CD4-positive, CD25-positive, alpha-beta regulatory T cell (primary cell): ENCODE measurements around the gene NCKAP5L. TPM values are rescaled to one million over a fixed set of nuclear protein-coding genes. Genes with fewer than 3 reads are reported as not detected.
"Not testable (repeated sequence)": the region's sequence is repeated elsewhere in the genome, so short reads cannot be mapped to it uniquely, and the experiment has no call there.

Experiments
- ATAC-seq, 2 donors: fragments of 150-1000 bp; cut with Tn5 transposase; one replicate each; pipeline ENCODE4 v1.10.0; 2021; ENCODE audit warnings: low read depth in 2 of 2, moderate number of reproducible peaks in 2 of 2, moderate library complexity in 1 of 2
- DNase-seq, 3 donors: peaks; one replicate each; pipeline versions ENCODE4 v3.0.0 to v3.0.0-alpha.2; 2012 to 2022; ENCODE audit warnings: mixed read lengths in 1 of 3
- H3K27ac ChIP-seq: one replicate; pipeline ENCODE4 v1.7.0; 2013; ENCODE audit warnings: mild to moderate bottlenecking, low read length; ENCODE audit not compliant: insufficient read depth, poor library complexity, severe bottlenecking
- H3K27me3 ChIP-seq: one replicate; pipeline ENCODE4 v1.7.0; 2013; ENCODE audit warnings: low read length; ENCODE audit not compliant: control insufficient read depth, insufficient read depth
- H3K36me3 ChIP-seq: one replicate; pipeline ENCODE4 v1.7.0; 2013; ENCODE audit warnings: mild to moderate bottlenecking, low read length, moderate library complexity; ENCODE audit not compliant: control insufficient read depth, insufficient read depth
- H3K4me1 ChIP-seq: 2 replicates; pipeline ENCODE4 v1.7.0; 2013; ENCODE audit warnings: mild to moderate bottlenecking, low read length; ENCODE audit not compliant: insufficient read depth, control insufficient read depth, poor library complexity, severe bottlenecking
- H3K4me3 ChIP-seq: one replicate; pipeline ENCODE4 v1.7.0; 2013; ENCODE audit warnings: low read depth, mild to moderate bottlenecking, low read length, moderate library complexity
- H3K9me3 ChIP-seq, 2 experiments: 1 replicate in 1 of 2; 2 replicates in 1 of 2; pipeline ENCODE4 v1.7.0; 2013; ENCODE audit warnings: low read length in 2 of 2, mild to moderate bottlenecking in 1 of 2, moderate library complexity in 1 of 2; ENCODE audit not compliant: control insufficient read depth in 2 of 2
- H3K27ac Mint-ChIP-seq, 3 donors: one replicate each; pipeline ENCODE4 v1.8.0; 2020 to 2022; ENCODE audit warnings: mild to moderate bottlenecking in 3 of 3, mixed read lengths in 3 of 3, moderate library complexity in 2 of 3
- H3K27me3 Mint-ChIP-seq: one replicate; pipeline ENCODE4 v1.8.0; 2022; ENCODE audit warnings: mild to moderate bottlenecking, mixed read lengths
- H3K36me3 Mint-ChIP-seq: one replicate; pipeline ENCODE4 v1.8.0; 2020; ENCODE audit warnings: mixed read lengths
- H3K4me1 Mint-ChIP-seq, 4 donors: one replicate each; pipeline ENCODE4 v1.8.0; 2020 to 2022; ENCODE audit warnings: mixed read lengths in 4 of 4, mild to moderate bottlenecking in 1 of 4
- H3K4me3 Mint-ChIP-seq, 4 donors: one replicate each; pipeline ENCODE4 v1.8.0; 2020 to 2022; ENCODE audit warnings: mild to moderate bottlenecking in 4 of 4, mixed read lengths in 4 of 4, moderate library complexity in 3 of 4
- H3K9me3 Mint-ChIP-seq, 7 donors: one replicate each; pipeline ENCODE4 v1.8.0; 2020 to 2022; ENCODE audit warnings: mixed read lengths in 7 of 7, mild to moderate bottlenecking in 3 of 7, moderate library complexity in 2 of 7
- polyA plus RNA-seq, 4 donors: library from polyadenylated mRNA; unstranded; fragments of 300-500 nt; fragmentation: Illumina TruSeq; gene quantifications; one replicate each; pipeline ENCODE4 v1.2.3, GENCODE V29; 2021
- total RNA-seq: library from RNA; stranded (reverse); gene quantifications from one replicate; pipeline ENCODE4 v1.2.3, GENCODE V29; 2022

Gene NCKAP5L
- total and polyA plus RNA-seq, 5 donors from 2014 or later = 0.18 to 7.8 (median 0.73) TPM

- not testable (repeated sequence) for H3K27me3 ChIP-seq, H3K36me3 ChIP-seq, H3K9me3 ChIP-seq, H3K27ac Mint-ChIP-seq, ATAC-seq, H3K36me3 Mint-ChIP-seq, H3K4me1 ChIP-seq, DNase-seq, H3K9me3 Mint-ChIP-seq, H3K4me3 ChIP-seq, H3K27ac ChIP-seq, H3K4me3 Mint-ChIP-seq, H3K4me1 Mint-ChIP-seq
- H3K27me3 Mint-ChIP-seq = peaks cover 46% of the 10 kb centered on the region
Measured at GRCh38 chr12:49855890-49856289, 27.7 kb upstream of the NCKAP5L start.

GRCh38 chr12:49854976-49855375 lies 26.8 kb upstream of the NCKAP5L start:
- Mint-ChIP-seq H3K27ac (no peak overlapping the region), H3K27me3 (peaks cover 50% of the 10 kb centered on the region), H3K9me3 (peaks cover 0 to 2% (median 0%) of the 10 kb centered on the region in 7 donors), H3K36me3 (no peaks in the 10 kb centered on the region), H3K4me1 (peaks cover 0 to 4% (median 0%) of the 10 kb centered on the region in 4 donors), H3K4me3 (no peak overlapping the region)
- no peak for ATAC-seq
- Histone ChIP-seq H3K4me1 (no peaks in the 10 kb centered on the region), H3K27ac (no peak overlapping the region), H3K36me3 (no peaks in the 10 kb centered on the region), H3K27me3 (peaks cover 4% of the 10 kb centered on the region), H3K9me3 (no peaks in the 10 kb centered on the region), H3K4me3 (no peak overlapping the region)
- DNase-seq = no peak

GRCh38 chr12:49853671-49854070 lies 25.5 kb upstream of the NCKAP5L start:
- H3K9me3 Mint-ChIP-seq = peaks cover 0 to 2% (median 0%) of the 10 kb centered on the region in 7 donors
- no peak overlapping the region for H3K27ac Mint-ChIP-seq
- H3K36me3 ChIP-seq = no peaks in the 10 kb centered on the region
- no peaks in the 10 kb centered on the region for H3K9me3 ChIP-seq
- peaks cover 47% of the 10 kb centered on the region for H3K27me3 Mint-ChIP-seq
- H3K4me1 Mint-ChIP-seq = peaks cover 0 to 4% (median 0%) of the 10 kb centered on the region in 4 donors
- H3K36me3 Mint-ChIP-seq = no peaks in the 10 kb centered on the region
- ATAC-seq = no peak
- H3K4me1 ChIP-seq = no peaks in the 10 kb centered on the region
- H3K4me3 ChIP-seq = no peak overlapping the region
- peaks cover 9% of the 10 kb centered on the region for H3K27me3 ChIP-seq
- no peak for DNase-seq
- H3K27ac ChIP-seq = no peak overlapping the region
- H3K4me3 Mint-ChIP-seq = no peak overlapping the region

GRCh38 chr12:49847161-49847560 lies 18.9 kb upstream of the NCKAP5L start:
- ATAC-seq (no peak), DNase-seq (peak in 1 of 3 donors; percentile 49)

GRCh38 chr12:49846032-49846431 lies 17.8 kb upstream of the NCKAP5L start:
- ATAC-seq = no peak
- Histone ChIP-seq H3K36me3 (no peaks in the 10 kb centered on the region), H3K27ac (no peak overlapping the region), H3K9me3 (no peaks in the 10 kb centered on the region), H3K4me3 (no peak overlapping the region), H3K4me1 (peaks cover 26% of the 10 kb centered on the region), H3K27me3 (peaks cover 12% of the 10 kb centered on the region)
- no peaks in the 10 kb centered on the region for H3K36me3 Mint-ChIP-seq
- peaks cover 0 to 38% (median 27%) of the 10 kb centered on the region in 4 donors for H3K4me1 Mint-ChIP-seq
- DNase-seq = no peak
- H3K4me3 Mint-ChIP-seq = peak overlapping the region in 2 of 4 donors; percentile 29 to 51
- no peak overlapping the region for H3K27ac Mint-ChIP-seq
- peaks cover 20% of the 10 kb centered on the region for H3K27me3 Mint-ChIP-seq
- peaks cover 0 to 2% (median 0%) of the 10 kb centered on the region in 7 donors for H3K9me3 Mint-ChIP-seq

More at GRCh38 chr12:49847161-49847560, 18.9 kb upstream of the NCKAP5L start:
- Histone ChIP-seq H3K36me3 (no peaks in the 10 kb centered on the region), H3K27me3 (peaks cover 12% of the 10 kb centered on the region), H3K4me1 (peaks cover 21% of the 10 kb centered on the region), H3K4me3 (no peak overlapping the region), H3K9me3 (no peaks in the 10 kb centered on the region), H3K27ac (no peak overlapping the region)
- Mint-ChIP-seq H3K4me3 (peak overlapping the region in 2 of 4 donors; percentile 16 to 70), H3K27me3 (peaks cover 31% of the 10 kb centered on the region), H3K4me1 (peaks cover 0 to 27% (median 17%) of the 10 kb centered on the region in 4 donors), H3K36me3 (no peaks in the 10 kb centered on the region), H3K9me3 (peaks cover 0 to 2% (median 0%) of the 10 kb centered on the region in 7 donors), H3K27ac (peak overlapping the region in 1 of 3 donors; percentile 48)

GRCh38 chr12:49843876-49844437 lies 15.7 kb upstream of the NCKAP5L start:
- no peak overlapping the region for H3K4me3 ChIP-seq
- Mint-ChIP-seq H3K4me1 (peaks cover 9 to 43% (median 28%) of the 10 kb centered on the region in 4 donors), H3K27me3 (peaks cover 10% of the 10 kb centered on the region), H3K36me3 (no peaks in the 10 kb centered on the region), H3K9me3 (peaks cover 0 to 2% (median 0%) of the 10 kb centered on the region in 7 donors), H3K4me3 (peak overlapping the region in 3 of 4 donors; percentile 82 to 98 (median 91)), H3K27ac (peak overlapping the region in 2 of 3 donors; percentile 71 to 94)
- no peak for ATAC-seq
- H3K9me3 ChIP-seq = no peaks in the 10 kb centered on the region
- H3K4me1 ChIP-seq = peaks cover 26% of the 10 kb centered on the region
- peaks cover 8% of the 10 kb centered on the region for H3K27me3 ChIP-seq
- no peak for DNase-seq
- no peaks in the 10 kb centered on the region for H3K36me3 ChIP-seq
- no peak overlapping the region for H3K27ac ChIP-seq

GRCh38 chr12:49843411-49843810 lies 15.2 kb upstream of the NCKAP5L start:
- Mint-ChIP-seq H3K4me3 (peak overlapping the region; percentile 82 to 98 (median 93)), H3K36me3 (no peaks in the 10 kb centered on the region), H3K9me3 (peaks cover 0 to 2% (median 0%) of the 10 kb centered on the region in 7 donors), H3K4me1 (peaks cover 12 to 43% (median 28%) of the 10 kb centered on the region in 4 donors), H3K27me3 (peaks cover 8% of the 10 kb centered on the region), H3K27ac (peak overlapping the region; percentile 93 to 95 (median 94))
- peaks cover 1% of the 10 kb centered on the region for H3K36me3 ChIP-seq
- ATAC-seq = no peak
- DNase-seq = no peak
- peak overlapping the region; percentile 93 for H3K4me3 ChIP-seq
- H3K4me1 ChIP-seq = peaks cover 26% of the 10 kb centered on the region
- H3K27ac ChIP-seq = peak overlapping the region; percentile 78
- H3K27me3 ChIP-seq = peaks cover 4% of the 10 kb centered on the region
- no peaks in the 10 kb centered on the region for H3K9me3 ChIP-seq
